H1 (cell line): Measurements from ENCODE around the gene SMCHD1. TPM values are rescaled to one million over a fixed set of nuclear protein-coding genes. Genes with fewer than 3 reads are reported as not detected.

Experiments used
- CTCF ChIA-PET: fragments of 300-600 bp; sonication (Branson Sonifier 250); formaldehyde crosslinking; loops from one replicate; lab custom pipeline; 2021; ENCODE audit not compliant: partially characterized antibody; lab: Charles Lee
- POLR2A ChIA-PET: fragments of 300-600 bp; sonication (Branson Sonifier 250); formaldehyde crosslinking; loops from one replicate; lab custom pipeline; 2021; ENCODE audit warnings: inconsistent platforms; ENCODE audit not compliant: partially characterized antibody; lab: Charles Lee
- DNase-seq, 2 experiments: peaks; one replicate each; pipeline versions ENCODE4 v3.0.0 to v3.0.0-alpha.2; 2010 to 2022; ENCODE audit warnings: low spot score in 2 of 2, low read depth in 1 of 2, mixed read lengths in 1 of 2
- FAIRE-seq: peaks from 2 replicates; lab custom pipeline; 2011; peaks lifted over from hg19 to GRCh38; lab: Jason Lieb, UNC
- H2AFZ ChIP-seq: 2 replicates; pipeline ENCODE4 v1.8.1; 2012; ENCODE audit warnings: low read length, inconsistent platforms
- H2AK5ac ChIP-seq: 2 replicates; pipeline ENCODE4 v1.6.1; 2013; ENCODE audit warnings: low read depth, low read length
- H2BK120ac ChIP-seq: replicated peaks from 2 replicates; pipeline ENCODE3; 2013; ENCODE audit warnings: low read depth, low read length, inconsistent platforms
- H2BK12ac ChIP-seq: 2 replicates; pipeline ENCODE4 v1.6.1; 2013; ENCODE audit warnings: low read depth, low read length
- H2BK15ac ChIP-seq: 2 replicates; pipeline ENCODE4 v1.6.1; 2013; ENCODE audit warnings: low read length
- H2BK20ac ChIP-seq: 2 replicates; pipeline ENCODE4 v1.6.1; 2013; ENCODE audit warnings: low read length
- H2BK5ac ChIP-seq: 2 replicates; pipeline ENCODE4 v1.6.1; 2013; ENCODE audit warnings: low read depth, low read length
- H3K14ac ChIP-seq: 2 replicates; pipeline ENCODE4 v1.6.1; 2013; ENCODE audit warnings: inconsistent platforms; ENCODE audit not compliant: insufficient read length
- H3K18ac ChIP-seq: 2 replicates; pipeline ENCODE4 v1.6.1; 2013; ENCODE audit warnings: low read length; ENCODE audit errors: extremely low read depth
- H3K23ac ChIP-seq: 2 replicates; pipeline ENCODE4 v1.6.1; 2013; ENCODE audit warnings: inconsistent platforms; ENCODE audit not compliant: insufficient read length
- H3K23me2 ChIP-seq: 2 replicates; pipeline ENCODE4 v1.6.1; 2013; ENCODE audit warnings: low read depth, low read length
- H3K27ac ChIP-seq: 2 replicates; pipeline ENCODE4 v1.6.1; 2011; ENCODE audit warnings: low read depth, low read length, inconsistent platforms
- H3K27me3 ChIP-seq, 4 experiments: replicated peaks in 1 of 4; 1 replicate in 1 of 4; 2 replicates in 3 of 4; pipeline versions ENCODE4 v1.6.1 to v1.8.1; 2011 to 2013; ENCODE audit warnings: low read length in 3 of 4, mild to moderate bottlenecking in 3 of 4, inconsistent platforms in 2 of 4, mixed read lengths in 2 of 4, moderate library complexity in 1 of 4; ENCODE audit not compliant: control insufficient read depth in 3 of 4, insufficient read depth in 3 of 4; ENCODE audit errors: extremely low read depth in 1 of 4
- H3K36me3 ChIP-seq, 4 experiments: 2 replicates each; pipeline versions ENCODE4 v1.6.1 to v1.8.1; 2011 to 2013; ENCODE audit warnings: mild to moderate bottlenecking in 4 of 4, low read length in 3 of 4, moderate library complexity in 2 of 4, control low read depth in 1 of 4, inconsistent platforms in 1 of 4; ENCODE audit not compliant: insufficient read depth in 4 of 4, control insufficient read depth in 2 of 4
- H3K4ac ChIP-seq: replicated peaks from 2 replicates; pipeline ENCODE3; 2013; ENCODE audit warnings: low read length, low read depth, mixed read lengths, inconsistent platforms; ENCODE audit not compliant: insufficient read length
- H3K4me1 ChIP-seq, 4 experiments: replicated peaks in 1 of 4; 1 replicate in 1 of 4; 2 replicates in 3 of 4; pipeline versions ENCODE4 v1.6.1 to v1.8.1; 2011 to 2013; ENCODE audit warnings: low read length in 3 of 4, inconsistent platforms in 2 of 4, mixed read lengths in 1 of 4; ENCODE audit not compliant: insufficient read depth in 4 of 4, control insufficient read depth in 3 of 4
- H3K4me2 ChIP-seq, 2 experiments: 2 replicates each; pipeline versions ENCODE4 v1.6.1 to v1.8.1; 2011 to 2013; ENCODE audit warnings: low read depth in 2 of 2, low read length in 2 of 2, control low read depth in 1 of 2, inconsistent platforms in 1 of 2, mild to moderate bottlenecking in 1 of 2; ENCODE audit not compliant: insufficient read depth in 1 of 2
- H3K4me3 ChIP-seq, 4 experiments: fragments of 200-600, 300-600 bp in 1 of 4; sonication (generic), shearing (Covaris generic), sonication (Bioruptor Twin) in 1 of 4; 2 replicates each; pipeline versions ENCODE4 v1.5.1 to v1.8.1; 2011 to 2016; ENCODE audit warnings: low read length in 4 of 4, low read depth in 3 of 4, control low read depth in 2 of 4, inconsistent platforms in 2 of 4, mild to moderate bottlenecking in 2 of 4, mixed read lengths in 1 of 4, moderate library complexity in 1 of 4; ENCODE audit not compliant: insufficient read depth in 2 of 4; ENCODE audit errors: extremely low read depth in 1 of 4
- H3K56ac ChIP-seq: replicated peaks from 2 replicates; pipeline ENCODE3; 2013; ENCODE audit warnings: low read depth, mild to moderate bottlenecking, mixed read lengths, low read length, inconsistent platforms; ENCODE audit not compliant: insufficient read length
- H3K79me1 ChIP-seq: 2 replicates; pipeline ENCODE4 v1.6.1; 2013; ENCODE audit warnings: low read depth, low read length, control low read depth
- H3K79me2 ChIP-seq, 2 experiments: 2 replicates each; pipeline versions ENCODE4 v1.6.1 to v1.8.1; 2012 to 2013; ENCODE audit warnings: low read length in 2 of 2, mild to moderate bottlenecking in 2 of 2, inconsistent platforms in 1 of 2; ENCODE audit not compliant: insufficient read depth in 2 of 2, control insufficient read depth in 1 of 2
- H3K9ac ChIP-seq, 4 experiments: replicated peaks in 1 of 4; 1 replicate in 1 of 4; 2 replicates in 3 of 4; pipeline versions ENCODE4 v1.6.1 to v1.8.1; 2011 to 2013; ENCODE audit warnings: low read depth in 3 of 4, low read length in 3 of 4, control low read depth in 2 of 4, mild to moderate bottlenecking in 2 of 4, moderate library complexity in 2 of 4, inconsistent platforms in 1 of 4; ENCODE audit errors: extremely low read depth in 1 of 4
- H3K9me3 ChIP-seq, 2 experiments: 2 replicates each; pipeline versions ENCODE4 v1.6.1 to v1.8.1; 2012 to 2013; ENCODE audit warnings: mild to moderate bottlenecking in 2 of 2, moderate library complexity in 2 of 2, control low read depth in 1 of 2, inconsistent platforms in 1 of 2, low read depth in 1 of 2, low read length in 1 of 2, mixed read lengths in 1 of 2; ENCODE audit not compliant: insufficient read depth in 2 of 2
- H4K20me1 ChIP-seq, 2 experiments: replicated peaks in 1 of 2; 2 replicates each; pipeline versions ENCODE3 to v1.8.1; 2011 to 2013; ENCODE audit warnings: inconsistent platforms in 2 of 2, low read length in 2 of 2, mild to moderate bottlenecking in 1 of 2; ENCODE audit not compliant: insufficient read depth in 2 of 2, control insufficient read depth in 1 of 2
- H4K5ac ChIP-seq: 2 replicates; pipeline ENCODE4 v1.6.1; 2013; ENCODE audit warnings: low read length, low read depth, mixed read lengths, inconsistent platforms; ENCODE audit not compliant: insufficient read length
- H4K8ac ChIP-seq: 2 replicates; pipeline ENCODE4 v1.8.0; 2013; ENCODE audit warnings: mild to moderate bottlenecking, moderate library complexity, low read length, inconsistent platforms; ENCODE audit not compliant: insufficient read depth; ENCODE audit errors: extremely low read depth
- H4K91ac ChIP-seq: replicated peaks from 2 replicates; pipeline ENCODE3; 2013; ENCODE audit warnings: low read length, mixed read lengths, inconsistent platforms; ENCODE audit not compliant: insufficient read length
- BACH1 ChIP-seq: IDR thresholded peaks from 2 replicates; pipeline ENCODE4 v1.6.1; 2012; ENCODE audit warnings: low read length, improper control_type of control experiment
- CHD2 ChIP-seq: IDR thresholded peaks from 2 replicates; pipeline ENCODE4 v1.6.1; 2012; ENCODE audit warnings: low read length, improper control_type of control experiment
- CTBP2 ChIP-seq: IDR thresholded peaks from 2 replicates; pipeline ENCODE4 v1.7.0; 2011; ENCODE audit warnings: borderline replicate concordance, mild to moderate bottlenecking, moderate library complexity, mixed read lengths, low read length; ENCODE audit not compliant: insufficient read depth, insufficient read length
- FOSL1 ChIP-seq: IDR thresholded peaks from 2 replicates; pipeline ENCODE4 v1.6.1; 2011; ENCODE audit warnings: mild to moderate bottlenecking, low read depth, low read length, moderate library complexity; ENCODE audit not compliant: insufficient read depth
- GABPA ChIP-seq: IDR thresholded peaks from 2 replicates; pipeline ENCODE4 v1.6.1; 2011; ENCODE audit warnings: mild to moderate bottlenecking, low read length, moderate library complexity, borderline replicate concordance; ENCODE audit not compliant: insufficient read depth
- GTF2F1 ChIP-seq: IDR thresholded peaks from 2 replicates; pipeline ENCODE4 v1.6.1; 2012; ENCODE audit warnings: low read depth, low read length, improper control_type of control experiment, borderline replicate concordance
- HDAC6 ChIP-seq: IDR thresholded peaks from one replicate; pipeline ENCODE4 v1.7.1; 2012; ENCODE audit warnings: low read depth, mild to moderate bottlenecking, inconsistent platforms, low read length, moderate library complexity
- JUN ChIP-seq: IDR thresholded peaks from 2 replicates; pipeline ENCODE4 v1.6.1; 2011; ENCODE audit warnings: low read depth, mild to moderate bottlenecking, improper control_type of control experiment, low read length
- NANOG ChIP-seq: IDR thresholded peaks from 2 replicates; pipeline ENCODE4 v1.6.1; 2011; ENCODE audit warnings: low read length, low read depth, mild to moderate bottlenecking, inconsistent platforms; ENCODE audit not compliant: insufficient read depth, poor library complexity, severe bottlenecking
- POLR2AphosphoS5 ChIP-seq: IDR thresholded peaks from 2 replicates; pipeline ENCODE4 v1.6.1; 2011; ENCODE audit warnings: low read depth, low read length
- SRF ChIP-seq: IDR thresholded peaks from 2 replicates; pipeline ENCODE4 v1.6.1; 2011; ENCODE audit warnings: mild to moderate bottlenecking, low read depth, low read length, moderate library complexity
- TCF12 ChIP-seq: IDR thresholded peaks from 2 replicates; pipeline ENCODE4 v1.6.1; 2011; ENCODE audit warnings: low read depth, mild to moderate bottlenecking, low read length
- WGBS, 2 experiments: shearing (Covaris generic) in 1 of 2; methylation state at CpG; one replicate each; pipeline versions ENCODE4 v1.1.6 to v1.1.7; 2013 to 2015; ENCODE audit warnings: low lambda C conversion rate in 2 of 2, mixed read lengths in 2 of 2, inconsistent platforms in 1 of 2, low coverage in 1 of 2, missing lambda C conversion rate in 1 of 2; ENCODE audit not compliant: insufficient replicate concordance in 2 of 2, insufficient coverage in 1 of 2, insufficient read length in 1 of 2; ENCODE audit errors: extremely low coverage in 1 of 2, missing lambda C conversion rate in 1 of 2; 5-methylcytosine and 5-hydroxymethylcytosine counted together
- polyA plus RNA-seq, 7 experiments: library from polyadenylated mRNA; depleted of rRNA in 3 of 7; stranded (reverse) in 5 of 7; unstranded in 2 of 7; fragments of >200 nt in 5 of 7; fragments of 200-250 nt in 2 of 7; gene quantifications; 1 replicate in 5 of 7; 2 replicates in 1 of 7; 4 replicates in 1 of 7; pipeline versions ENCODE4 v1.2.1 to v1.2.3, GENCODE V29; 2011 to 2013; ENCODE audit warnings: missing spikeins in 2 of 7, mixed read lengths in 2 of 7
- total RNA-seq: library from RNA; stranded (reverse); fragmentation: NEBNext Ultra II Directional; extraction: Animal tissue kit (Norgen Biotek cat#: 25700); gene quantifications from 2 replicates; pipeline ENCODE4 v1.2.1, GENCODE V29; 2021
- TF ChIP-seq, protein P1 (sequence below): IDR thresholded peaks from 2 replicates; pipeline ENCODE4 v1.6.1; 2011; ENCODE audit warnings: low read depth, mild to moderate bottlenecking, low read length; ENCODE audit not compliant: insufficient read depth

SMCHD1 gene
- total and polyA plus RNA-seq, 2 of the 8 experiments (the other 6 are each of a cell fraction or from before 2014, with no cell fraction given), result 9.3 to 32.0 TPM

DNA sequence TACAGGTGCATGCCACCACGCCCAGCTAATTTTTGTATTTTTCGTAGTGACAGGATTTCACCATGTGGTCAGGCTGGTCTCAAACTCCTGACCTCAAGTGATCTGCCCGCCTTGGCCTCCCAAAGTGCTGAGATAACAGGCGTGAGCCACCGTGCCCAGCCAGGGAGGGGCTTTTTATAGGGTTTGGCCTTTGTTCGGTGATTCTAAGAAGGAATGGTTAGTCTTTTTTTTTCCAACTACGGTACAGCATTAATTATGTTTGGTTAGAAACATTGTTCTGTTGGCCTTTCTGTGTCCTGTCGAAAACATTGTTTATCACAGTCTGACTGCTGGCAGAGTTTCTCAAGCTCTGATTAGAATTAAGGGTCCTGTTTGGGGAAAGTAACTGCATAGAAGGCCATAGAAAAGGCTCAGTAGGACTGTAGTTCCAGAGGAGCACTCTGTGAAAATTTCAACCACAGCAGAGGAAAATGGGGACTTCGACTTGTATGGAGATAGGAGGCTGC lies 19.3 kb upstream of the SMCHD1 start:
- 80% methylated on average over 9 of the region's 9 CpGs; no CpG with 5 or more reads in 1 of the 2 experiments for WGBS, 2 experiments
- H3K23ac ChIP-seq, result no peak overlapping the region
- H4K8ac ChIP-seq, result no peak overlapping the region
- CTCF ChIA-PET, result interaction anchor here (0.6 kb wide), 1 partner anchor 189 kb away, joined by 3 read pairs; no protein-coding TSS in a partner anchor
- H3K79me2 ChIP-seq, result no peaks in the 10 kb centered on the region
- H3K56ac ChIP-seq, result no peak overlapping the region
- H3K18ac ChIP-seq, result no peak overlapping the region
- H3K4me2 ChIP-seq, result no peak overlapping the region
- no peak overlapping the region for H2BK5ac ChIP-seq
- H2BK120ac ChIP-seq, result no peak overlapping the region
- no peak for DNase-seq
- H2BK12ac ChIP-seq, result no peak overlapping the region
- H3K4ac ChIP-seq, result no peak overlapping the region
- no peak overlapping the region for H2AFZ ChIP-seq
- no peak overlapping the region for H3K9ac ChIP-seq
- H4K91ac ChIP-seq, result no peak overlapping the region
- no peak overlapping the region for H2BK20ac ChIP-seq
- H3K23me2 ChIP-seq, result no peaks in the 10 kb centered on the region
- H3K9me3 ChIP-seq, result no peaks in the 10 kb centered on the region; a peak in 1 of 4 replicates
- no peak overlapping the region for H2BK15ac ChIP-seq
- H4K5ac ChIP-seq, result no peak overlapping the region
- no peaks in the 10 kb centered on the region for H3K36me3 ChIP-seq
- H3K27ac ChIP-seq, result no peak overlapping the region
- no peak for FAIRE-seq
- no peak overlapping the region for H3K14ac ChIP-seq
- no peaks in the 10 kb centered on the region for H3K79me1 ChIP-seq
- no peak overlapping the region for H3K4me3 ChIP-seq
- no peak overlapping the region for H2AK5ac ChIP-seq
- H3K4me1 ChIP-seq, result no peaks in the 10 kb centered on the region
- no peaks in the 10 kb centered on the region for H4K20me1 ChIP-seq
- H3K27me3 ChIP-seq, result no peaks in the 10 kb centered on the region
- POLR2A ChIA-PET, result interaction anchor here (1.1 kb wide), 1 partner anchor 20 kb away, joined by 5 read pairs; no protein-coding TSS in a partner anchor
- TF ChIP-seq, protein P1, sequence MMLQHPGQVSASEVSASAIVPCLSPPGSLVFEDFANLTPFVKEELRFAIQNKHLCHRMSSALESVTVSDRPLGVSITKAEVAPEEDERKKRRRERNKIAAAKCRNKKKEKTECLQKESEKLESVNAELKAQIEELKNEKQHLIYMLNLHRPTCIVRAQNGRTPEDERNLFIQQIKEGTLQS, result no peak
- TF ChIP-seq GTF2F1, result no peak
- TF ChIP-seq CTBP2, result no peak
- no peak for TF ChIP-seq POLR2AphosphoS5
- no peak for TF ChIP-seq SRF
- no peak for TF ChIP-seq FOSL1
- TF ChIP-seq NANOG, result no peak
- no peak for TF ChIP-seq JUN
- no peak for TF ChIP-seq BACH1
- no peak for TF ChIP-seq GABPA
- no peak for TF ChIP-seq TCF12
- no peak for TF ChIP-seq HDAC6
- TF ChIP-seq CHD2, result no peak
